T-helper 1 cell treated with Interleukin-12 subunit alpha and Interleukin-12 subunit beta and Interleukin-4 antibody, amounts not matched to agents 30 ng/mL and 1 ng/mL, for 36 hours (primary cell): Measurements from ENCODE around the gene AKAP13. TPM values are rescaled to one million over a fixed set of nuclear protein-coding genes. Genes with fewer than 3 reads are reported as not detected.

Experiments used
- intact Hi-C: fragments of 100-400 bp; cut with micrococcal nuclease; formaldehyde crosslinking; loops from one replicate; pipeline ENCODE4 v1.15.1; 2024
- total RNA-seq: library from RNA; stranded (reverse); gene quantifications from 2 replicates; pipeline ENCODE4 v1.2.3, GENCODE V29; 2022

Gene AKAP13
- total RNA-seq, 1 donor from 2014 or later, result 184 TPM

DNA sequence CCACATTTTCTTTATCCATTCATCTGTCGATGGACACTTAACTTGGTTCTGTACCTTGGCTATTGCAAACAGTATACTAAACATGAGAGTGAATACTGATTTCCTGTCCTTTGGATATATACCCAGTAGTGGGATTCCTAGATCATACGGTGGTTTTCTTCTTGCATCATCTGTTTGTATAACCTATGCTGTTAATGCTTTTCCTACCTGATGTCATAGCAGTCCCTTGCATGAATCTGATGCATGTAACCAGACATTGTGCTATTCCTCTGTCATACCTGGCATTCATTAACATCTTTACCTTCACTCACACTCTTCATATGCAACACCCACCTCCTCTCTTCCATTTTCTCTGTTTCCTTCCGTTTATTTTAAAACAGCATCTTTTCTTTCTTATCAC lies 229.1 kb downstream of the AKAP13 start:
- intact Hi-C loops, result no loop called here

DNA sequence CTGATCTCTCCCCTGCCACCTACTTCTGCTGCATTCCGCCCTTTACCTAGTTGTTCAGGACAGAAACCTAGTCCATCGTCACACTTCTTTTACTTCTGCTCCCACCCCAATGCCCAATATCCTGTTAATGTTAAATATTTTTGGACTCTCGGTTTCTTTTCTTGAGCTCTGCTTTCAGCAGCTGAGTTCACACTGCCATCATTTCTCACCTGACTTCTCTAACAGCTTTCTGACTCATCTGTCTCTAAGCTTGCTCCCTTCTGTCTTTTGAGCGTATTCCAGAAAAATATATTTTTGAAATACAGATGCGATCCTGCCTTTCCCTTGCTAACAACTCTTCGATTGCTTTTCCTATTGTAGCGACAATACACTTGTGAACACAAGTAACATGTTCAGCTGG lies 231.0 kb downstream of the AKAP13 start:
- intact Hi-C loops, result no loop called here

DNA sequence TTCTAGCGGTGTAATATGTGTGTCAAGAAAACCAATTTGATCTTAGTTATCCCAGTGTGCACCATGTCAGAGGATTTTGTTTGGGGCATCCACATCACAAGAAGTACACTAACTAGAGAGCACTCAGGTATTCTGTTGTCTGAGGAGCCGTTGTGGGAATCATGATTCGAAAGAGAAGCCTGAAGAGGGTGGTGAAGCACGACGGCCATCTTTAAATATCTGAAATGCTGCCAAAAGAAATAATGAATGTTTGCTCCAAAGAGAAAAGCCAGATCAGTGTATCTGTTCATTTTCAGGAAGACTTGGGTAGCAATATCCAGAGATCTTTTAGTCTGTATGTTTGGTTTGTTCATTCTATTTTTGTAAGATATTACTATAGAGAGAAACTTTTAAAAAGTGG lies 233.7 kb downstream of the AKAP13 start:
- intact Hi-C loops, result no loop called here

DNA sequence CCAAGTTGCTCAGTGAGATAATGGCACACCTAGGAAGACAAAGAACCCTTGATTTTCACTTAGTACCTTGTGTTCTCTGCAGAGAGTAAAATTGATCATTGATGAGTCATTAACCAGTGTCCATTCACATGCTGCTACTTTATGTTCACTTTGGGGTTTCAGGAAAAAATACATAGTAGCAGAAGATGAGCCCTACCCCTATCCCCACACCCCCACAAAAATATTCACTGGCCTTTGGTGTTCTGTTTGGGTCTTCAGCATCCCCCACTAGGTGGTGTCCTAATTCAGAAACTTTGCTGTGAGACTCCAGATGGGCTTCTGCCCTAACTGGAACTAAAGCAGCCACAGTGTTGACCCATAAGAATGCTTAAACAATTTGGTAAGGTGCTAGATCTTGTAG lies 235.5 kb downstream of the AKAP13 start:
- intact Hi-C loops, result loop anchor here (5.0 kb wide), 1 partner anchor 226 kb away; no protein-coding TSS in a partner anchor

DNA sequence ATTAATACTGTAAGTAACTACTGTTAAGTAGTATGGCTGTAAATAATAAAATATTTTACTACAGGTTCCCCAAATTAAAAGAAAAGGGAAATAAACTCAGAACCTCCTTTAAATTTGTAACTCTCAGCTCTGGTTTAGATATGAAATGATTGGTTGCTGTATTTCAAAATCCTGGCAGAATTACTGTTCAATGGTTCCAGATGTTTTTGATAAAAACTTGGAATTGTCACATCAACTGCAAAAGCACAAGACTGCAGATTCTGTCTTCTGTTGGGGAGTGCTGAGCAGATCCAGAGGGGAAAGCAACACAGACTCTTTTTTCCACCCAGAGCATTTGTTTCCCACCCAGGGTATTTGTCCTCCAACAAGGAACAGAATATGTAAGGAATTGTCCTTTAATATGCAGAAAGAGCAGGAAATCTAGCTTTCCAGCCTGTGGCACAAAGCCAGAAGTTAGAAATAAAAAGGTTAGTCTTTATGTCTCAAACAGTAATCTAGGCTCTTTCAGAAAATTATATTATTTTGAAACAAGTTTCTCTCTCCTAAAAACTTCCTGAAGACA lies 236.2 kb downstream of the AKAP13 start:
- intact Hi-C loops, result loop anchor here (5.0 kb wide), 1 partner anchor 226 kb away; no protein-coding TSS in a partner anchor

DNA sequence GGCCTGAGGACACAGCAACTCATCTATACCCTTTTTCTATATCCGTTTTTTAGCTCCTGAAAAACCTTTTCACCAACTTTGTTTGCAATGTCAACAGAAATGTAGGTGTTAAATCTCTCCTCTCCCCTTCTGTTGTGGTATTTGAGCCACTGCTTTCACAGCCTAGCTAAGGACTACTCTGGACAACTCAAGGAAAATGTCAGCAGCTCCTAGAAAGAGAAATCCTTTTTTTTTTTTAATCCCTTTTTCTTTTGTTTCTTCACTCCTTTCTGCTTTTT lies 237.8 kb downstream of the AKAP13 start:
- intact Hi-C loops, result loop anchor here (2.0 to 5.0 kb wide), 4 partner anchors 35 to 224 kb away; no protein-coding TSS in a partner anchor

DNA sequence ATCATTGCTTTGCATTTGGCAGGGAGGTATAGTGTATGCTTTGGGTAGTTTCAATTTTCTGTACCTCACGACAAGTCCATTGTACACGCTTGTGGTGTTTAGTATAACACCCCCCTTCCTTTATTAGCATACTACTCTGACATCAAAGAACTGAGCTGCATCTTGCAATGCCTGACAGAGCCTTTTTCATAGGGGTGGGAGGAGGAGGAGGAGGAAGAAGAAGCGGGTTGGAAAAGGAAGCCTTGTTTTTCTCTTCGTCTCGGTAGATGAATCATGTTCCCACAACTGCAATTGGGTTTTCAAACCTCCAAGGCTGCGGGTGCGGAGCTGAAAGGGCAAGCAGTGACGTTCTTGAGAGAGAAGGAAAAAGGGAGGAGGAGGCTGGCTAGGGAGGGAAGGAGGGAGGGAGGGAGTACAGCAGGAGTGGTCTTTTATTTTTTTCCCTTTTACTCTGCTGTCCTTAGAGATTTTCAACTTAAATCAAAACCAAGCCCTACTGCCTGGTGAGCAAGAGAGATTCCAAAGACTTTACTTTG lies 238.6 kb downstream of the AKAP13 start:
- intact Hi-C loops, result loop anchor here (1.0 to 5.0 kb wide), 5 partner anchors 22 to 223 kb away; no protein-coding TSS in a partner anchor

DNA sequence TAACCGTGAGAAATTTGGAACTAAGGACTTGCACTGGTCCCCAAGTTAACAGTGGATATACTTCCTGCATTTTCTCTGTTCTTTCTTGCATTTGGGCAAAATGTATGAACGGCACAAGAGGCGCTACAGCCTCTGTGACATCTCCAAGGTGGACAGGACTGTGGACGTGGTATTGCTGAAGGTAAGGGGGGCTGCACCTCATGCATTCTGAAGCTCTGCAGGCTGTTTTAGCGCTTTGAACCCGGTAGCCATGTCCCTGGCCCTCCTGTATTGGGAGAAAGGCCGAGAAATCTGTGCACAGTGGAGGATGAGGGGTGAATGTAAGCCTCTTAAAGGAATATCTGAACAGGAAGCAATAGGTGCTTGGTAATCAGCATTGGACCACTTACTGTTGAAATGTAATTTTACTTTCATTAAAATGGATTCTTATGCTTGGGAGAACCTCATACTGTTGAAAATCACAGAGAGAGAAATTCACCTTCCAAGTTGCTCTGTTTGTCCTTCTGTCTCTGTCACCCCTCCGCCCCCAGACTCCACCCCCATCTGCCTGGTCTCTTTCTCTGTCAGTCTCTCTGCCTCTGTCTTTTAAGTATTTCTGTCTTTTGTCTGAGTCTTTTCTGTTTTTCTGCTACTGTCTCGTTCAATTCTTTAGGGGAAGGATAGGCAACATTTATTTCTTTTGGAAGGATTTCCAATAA lies 239.7 kb downstream of the AKAP13 start:
- intact Hi-C loops, result loop anchor here (1.0 to 10.0 kb wide), 7 partner anchors 23 to 222 kb away; no protein-coding TSS in a partner anchor

DNA sequence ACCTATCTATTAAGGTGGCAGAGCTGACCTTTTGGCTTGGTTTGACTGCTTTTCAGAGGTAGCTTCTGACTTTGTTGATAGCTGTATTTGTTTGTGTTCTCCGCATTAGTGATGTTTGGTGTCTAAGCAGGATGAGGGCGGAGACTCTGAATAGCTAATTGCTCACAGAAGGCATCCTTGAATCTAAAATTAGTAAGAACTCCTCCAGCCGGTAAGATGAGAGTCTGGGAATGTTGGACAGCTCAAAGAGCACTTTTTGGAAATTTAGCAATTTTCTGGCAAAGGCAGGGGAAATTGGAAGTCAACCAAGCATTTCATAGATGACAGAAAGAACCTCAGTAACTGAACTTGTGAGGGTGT lies 240.3 kb downstream of the AKAP13 start:
- intact Hi-C loops, result loop anchor here (10.0 kb wide), 2 partner anchors 76 to 136 kb away; no protein-coding TSS in a partner anchor

DNA sequence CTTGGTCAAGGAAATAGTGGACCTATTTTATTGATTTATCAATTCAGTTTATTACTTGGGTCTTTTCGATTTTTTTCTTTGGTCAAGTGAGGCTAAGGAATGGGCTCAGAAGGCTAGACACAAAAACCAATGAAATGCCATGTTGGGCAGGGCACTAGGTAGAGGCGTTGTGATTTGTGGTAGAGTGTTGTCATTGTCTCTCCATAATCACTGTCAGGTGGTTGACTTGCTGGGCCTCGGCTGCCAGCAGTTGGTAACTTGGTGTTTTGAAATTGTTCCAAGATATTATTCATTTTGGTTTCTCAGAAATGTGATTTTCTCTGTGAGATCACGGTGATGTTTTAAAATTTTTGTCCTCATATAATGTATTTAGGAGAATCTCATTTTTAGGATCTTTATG lies 240.7 kb downstream of the AKAP13 start:
- intact Hi-C loops, result loop anchor here (10.0 kb wide), 2 partner anchors 76 to 136 kb away; no protein-coding TSS in a partner anchor

DNA sequence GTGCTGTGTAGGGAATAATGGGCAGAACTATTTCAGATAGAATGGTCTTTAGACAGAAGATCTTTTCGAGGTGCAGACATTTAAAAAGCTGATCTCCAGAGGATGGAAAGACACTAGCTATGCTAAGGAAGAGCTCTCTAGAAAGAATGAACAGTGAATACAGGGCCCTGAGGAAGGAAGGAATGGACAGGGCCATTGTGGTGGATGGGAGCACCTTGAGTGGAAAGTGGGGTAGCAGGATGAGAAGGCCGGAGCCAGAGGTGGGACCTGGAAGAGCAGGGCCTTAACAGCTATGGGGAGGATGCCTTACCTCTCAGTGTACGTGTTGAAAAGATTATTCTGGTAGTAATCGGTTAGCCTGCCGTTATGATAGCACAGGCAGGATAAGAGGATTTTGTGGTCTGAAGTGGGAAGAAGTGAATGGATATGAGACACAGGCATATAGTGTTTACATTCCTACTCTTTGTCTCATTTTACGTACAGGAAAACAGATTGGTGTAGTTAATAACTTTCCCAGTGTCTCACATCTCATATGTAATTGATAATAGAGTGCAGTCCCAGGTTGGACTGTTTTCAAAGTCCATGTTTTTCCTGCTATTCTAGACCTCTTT lies 241.9 kb downstream of the AKAP13 start:
- intact Hi-C loops, result loop anchor here (10.0 kb wide), 2 partner anchors 78 to 138 kb away; no protein-coding TSS in a partner anchor

DNA sequence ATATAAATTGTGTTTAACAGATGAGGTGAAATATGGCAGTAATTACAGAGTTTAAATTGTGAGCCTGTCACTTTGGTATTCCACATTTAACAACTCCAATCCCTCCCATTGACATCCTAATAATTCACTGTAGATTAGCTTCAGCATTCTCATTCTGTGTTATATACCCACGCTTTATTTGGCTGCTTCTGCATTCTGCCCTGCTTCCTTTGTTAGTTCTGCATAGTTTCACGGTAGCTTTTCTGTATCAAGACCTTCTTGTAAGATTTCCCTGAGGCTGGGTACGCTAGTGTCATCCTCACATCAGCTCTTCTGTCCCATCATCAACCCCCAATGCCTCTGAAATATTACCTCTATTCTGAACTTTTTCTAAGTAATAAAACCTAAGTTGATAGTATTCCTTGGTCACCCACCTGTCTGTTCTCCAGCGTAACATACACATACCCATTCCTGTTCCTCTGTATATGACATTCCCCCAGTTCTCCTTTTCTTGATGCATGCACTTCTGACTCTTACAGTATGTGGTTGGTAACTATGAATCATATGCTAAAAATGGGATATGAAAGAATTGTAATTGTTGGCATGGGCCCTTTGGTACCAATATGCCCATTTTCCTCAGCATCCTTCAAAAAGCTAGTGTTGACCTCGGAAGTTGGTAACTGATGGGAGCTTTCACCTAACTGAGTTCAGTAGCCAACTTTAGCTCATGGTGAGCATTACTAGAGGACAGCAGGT lies 243.1 kb downstream of the AKAP13 start:
- intact Hi-C loops, result loop anchor here (2.0 to 10.0 kb wide), 4 partner anchors 17 to 139 kb away; no protein-coding TSS in a partner anchor

DNA sequence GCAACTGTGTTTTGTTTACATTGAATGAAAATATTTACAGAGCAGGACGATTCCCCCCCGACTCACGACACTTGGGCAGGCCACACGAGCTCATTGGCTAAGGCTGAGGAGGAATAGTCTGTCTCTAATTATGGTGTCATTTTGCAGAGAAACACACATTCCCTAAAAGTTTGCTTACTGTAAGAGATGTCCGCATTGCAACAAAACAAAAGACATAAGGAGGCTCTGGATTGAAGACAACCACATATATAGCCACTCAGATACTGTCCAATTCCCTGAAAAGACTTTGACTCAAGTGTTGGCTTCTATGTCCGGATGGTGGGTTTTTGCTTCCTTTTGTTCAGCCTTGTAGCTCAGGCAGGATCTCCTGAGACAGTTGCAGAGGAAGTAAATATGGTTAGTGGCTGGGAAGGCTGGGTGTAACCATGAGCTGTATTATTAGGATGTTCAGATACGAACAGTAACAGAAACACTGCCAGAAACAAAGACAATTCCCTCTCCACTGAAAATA lies 243.9 kb downstream of the AKAP13 start:
- intact Hi-C loops, result loop anchor here (2.0 to 10.0 kb wide), 4 partner anchors 16 to 140 kb away; no protein-coding TSS in a partner anchor

DNA sequence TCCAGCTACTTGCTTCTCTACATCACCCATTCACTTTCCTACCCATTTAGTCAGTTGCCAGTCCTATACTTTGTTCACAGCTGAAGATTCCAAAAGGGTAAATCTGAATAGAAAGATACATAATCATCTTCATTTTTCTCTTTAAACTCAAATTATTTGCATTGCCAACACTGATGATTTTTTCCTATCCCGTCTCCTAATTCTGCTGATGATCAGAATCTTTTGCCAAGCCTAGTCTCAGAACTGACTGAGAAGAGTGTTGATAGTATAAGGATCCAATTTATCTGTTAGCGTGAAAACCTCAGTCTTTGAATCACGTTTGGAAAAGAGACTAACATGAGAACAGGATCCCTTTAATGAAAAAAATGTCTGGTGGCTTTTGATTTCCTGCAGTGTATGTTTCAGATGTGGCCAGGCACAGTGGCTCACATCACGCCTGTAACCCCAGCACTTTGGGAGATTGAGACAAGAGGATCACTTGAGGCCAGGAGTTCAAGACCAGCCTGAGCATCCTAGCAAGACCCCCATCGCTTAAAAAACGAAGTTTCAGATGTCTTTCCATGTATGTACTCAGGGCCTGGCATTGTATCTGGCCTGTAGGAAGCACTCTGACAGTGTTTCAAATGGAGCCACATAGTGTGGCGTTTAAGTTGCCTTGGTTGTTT lies 244.9 kb downstream of the AKAP13 start:
- intact Hi-C loops, result loop anchor here (1.0 to 10.0 kb wide), 6 partner anchors 16 to 140 kb away; no protein-coding TSS in a partner anchor

DNA sequence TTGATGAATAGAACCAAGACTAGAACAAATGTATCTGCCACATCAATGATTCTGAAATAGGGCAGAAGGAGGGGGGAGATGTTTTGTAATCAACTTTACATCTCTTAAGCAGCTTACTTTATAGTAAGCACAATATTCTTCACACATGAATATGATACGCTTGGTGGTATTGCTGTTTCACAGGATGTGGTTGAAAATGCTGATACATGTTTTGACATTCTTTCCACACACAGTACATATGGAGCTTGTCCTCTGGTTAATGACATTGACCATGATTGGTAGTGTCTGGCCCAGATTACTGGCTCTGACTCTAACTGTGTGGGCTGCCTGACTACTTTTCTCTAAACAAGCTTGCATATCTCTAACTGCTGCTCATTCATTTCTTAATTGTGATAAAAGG lies 245.5 kb downstream of the AKAP13 start:
- intact Hi-C loops, result loop anchor here (1.0 to 10.0 kb wide), 7 partner anchors 15 to 141 kb away; no protein-coding TSS in a partner anchor

DNA sequence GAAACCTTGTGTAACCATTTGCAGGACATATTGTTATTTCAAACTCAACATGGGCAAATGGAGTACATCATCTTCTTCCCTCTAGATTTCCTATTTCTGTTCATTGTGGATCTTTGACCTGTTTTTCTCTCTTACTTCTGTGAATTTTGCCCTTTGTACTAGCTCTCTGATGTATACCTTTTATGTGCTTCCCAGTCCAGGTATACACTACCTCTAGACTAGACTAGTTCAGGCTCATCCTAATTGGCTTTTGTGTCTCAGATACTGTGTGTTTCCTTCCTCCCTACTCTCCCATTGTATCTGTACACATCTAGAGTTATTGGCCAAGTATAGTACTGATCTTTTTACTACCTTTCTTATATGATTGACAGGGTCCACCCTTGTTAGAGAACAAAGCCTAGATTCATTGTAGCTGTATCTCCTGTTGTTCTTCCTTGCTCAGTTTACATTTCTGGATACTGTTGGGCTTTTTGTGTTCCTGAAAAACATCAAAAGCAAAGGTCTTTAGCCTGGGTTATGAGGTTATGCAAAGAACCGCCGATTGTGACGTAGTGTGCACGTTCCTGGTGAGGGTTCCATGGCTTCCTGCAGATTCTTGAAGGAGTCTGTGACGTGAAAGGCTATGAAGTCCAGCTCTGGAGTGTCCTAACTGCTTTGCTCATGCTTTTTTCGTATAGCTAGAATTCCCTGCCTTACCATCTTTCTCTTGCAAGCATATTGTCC lies 247.0 kb downstream of the AKAP13 start:
- intact Hi-C loops, result loop anchor here (10.0 kb wide), 2 partner anchors 83 to 143 kb away; no protein-coding TSS in a partner anchor

DNA sequence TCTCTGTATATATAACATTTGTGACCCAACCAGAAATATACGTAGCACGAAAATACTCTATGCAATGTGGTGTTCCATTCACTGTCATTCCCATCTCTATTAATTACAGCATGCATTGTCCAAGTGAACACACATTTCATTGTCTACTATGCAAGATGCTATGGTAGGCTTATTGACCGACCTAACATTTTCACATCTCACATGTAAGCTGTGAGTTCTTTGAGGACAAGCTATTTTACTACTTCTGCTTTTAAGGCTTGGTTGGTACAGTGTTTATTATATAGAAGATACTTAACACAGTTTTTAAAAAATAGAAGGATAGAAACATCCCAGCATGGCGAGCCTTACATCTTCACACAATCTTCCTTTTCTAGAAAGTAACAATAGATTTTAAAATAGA lies 249.9 kb downstream of the AKAP13 start:
- intact Hi-C loops, result no loop called here

DNA sequence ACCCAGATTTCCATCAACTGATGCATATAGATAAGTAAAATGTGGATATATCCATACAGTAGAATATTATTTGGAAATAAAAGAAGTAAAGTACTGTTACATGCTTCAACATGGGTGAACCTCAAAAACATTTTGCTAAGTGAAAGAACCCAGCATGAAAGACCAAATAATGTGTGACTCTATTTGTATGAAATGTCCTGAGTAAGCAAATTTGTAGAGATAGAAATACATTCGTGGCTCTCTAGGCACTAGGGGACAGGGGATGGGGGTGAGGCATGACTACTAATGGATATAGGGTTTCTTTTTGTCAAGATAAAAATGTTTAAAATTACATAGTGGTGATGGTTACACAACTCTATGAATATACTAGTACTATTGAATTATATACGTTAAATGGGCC lies 250.6 kb downstream of the AKAP13 start:
- intact Hi-C loops, result no loop called here

DNA sequence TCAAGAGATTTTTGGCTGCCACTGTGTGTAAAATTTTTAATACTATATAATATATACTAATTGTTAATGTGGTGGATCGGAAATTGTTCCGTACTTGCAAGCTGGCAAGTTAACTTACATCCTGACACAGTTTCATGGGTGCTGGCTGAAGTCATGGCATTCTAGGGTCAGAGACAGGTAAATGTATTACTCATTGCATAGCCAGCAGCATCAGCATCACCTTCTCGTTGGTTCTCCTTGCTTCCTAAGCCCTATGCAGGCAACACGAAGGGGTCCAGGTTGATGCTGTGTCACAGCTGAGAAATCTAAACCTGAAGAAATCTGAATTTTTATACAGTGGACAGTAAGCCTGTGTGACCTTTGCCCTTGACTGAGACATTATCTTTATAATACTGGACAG lies 251.6 kb downstream of the AKAP13 start:
- intact Hi-C loops, result no loop called here

DNA sequence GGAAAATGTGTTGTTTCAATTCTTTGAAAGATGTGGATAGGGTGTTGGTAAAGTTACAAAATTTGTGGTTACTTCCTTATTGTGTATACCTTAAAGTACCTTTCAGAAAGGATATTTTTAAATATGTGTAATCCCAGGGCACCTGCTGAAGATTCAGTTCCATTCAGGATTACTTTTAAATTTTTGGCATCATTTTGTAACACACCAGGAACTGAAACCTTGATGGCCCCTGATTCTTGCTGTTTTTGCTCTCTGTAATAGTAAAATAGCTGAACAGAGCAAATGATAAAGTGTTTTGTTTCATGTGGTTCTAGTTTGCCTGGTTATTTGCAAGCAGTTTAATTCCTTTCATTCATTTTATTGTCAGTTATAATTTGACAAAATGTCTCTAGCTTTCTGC lies 253.5 kb downstream of the AKAP13 start:
- intact Hi-C loops, result no loop called here
